Neuronal stem cell (in vitro differentiated cells): Measurements from ENCODE around the gene SCYL1.

Experiments used
- DNase-seq: peaks from one replicate; pipeline ENCODE4 v3.0.0-alpha.2; 2013; ENCODE audit warnings: low spot score
- H2AFZ ChIP-seq: one replicate; pipeline ENCODE4 v1.6.1; 2013; ENCODE audit warnings: mild to moderate bottlenecking, low read length, inconsistent platforms
- H2AK5ac ChIP-seq: 2 replicates; pipeline ENCODE4 v1.6.1; 2013; ENCODE audit warnings: low read depth, mild to moderate bottlenecking, inconsistent platforms, low read length, moderate library complexity, mixed read lengths
- H2BK120ac ChIP-seq: 2 replicates; pipeline ENCODE4 v1.6.1; 2013; ENCODE audit warnings: low read depth, mild to moderate bottlenecking, inconsistent platforms, low read length, moderate library complexity, mixed read lengths
- H2BK12ac ChIP-seq: one replicate; pipeline ENCODE4 v1.6.1; 2013; ENCODE audit warnings: low read length, inconsistent platforms
- H2BK15ac ChIP-seq: 2 replicates; pipeline ENCODE4 v1.6.1; 2013; ENCODE audit warnings: mild to moderate bottlenecking, low read length, inconsistent platforms, mixed read lengths
- H2BK5ac ChIP-seq: one replicate; pipeline ENCODE4 v1.6.1; 2013; ENCODE audit warnings: inconsistent platforms, mild to moderate bottlenecking, low read length, moderate library complexity
- H3K14ac ChIP-seq: one replicate; pipeline ENCODE4 v1.6.1; 2013; ENCODE audit warnings: low read length, inconsistent platforms
- H3K18ac ChIP-seq: 2 replicates; pipeline ENCODE4 v1.6.1; 2013; ENCODE audit warnings: low read length, inconsistent platforms
- H3K23ac ChIP-seq: 2 replicates; pipeline ENCODE4 v1.6.1; 2013; ENCODE audit warnings: low read depth, mild to moderate bottlenecking, mixed read lengths, low read length, inconsistent platforms; ENCODE audit not compliant: poor library complexity
- H3K27ac ChIP-seq: replicated peaks from 3 replicates; pipeline ENCODE4 v1.5.1; 2013; ENCODE audit warnings: low read length, inconsistent platforms
- H3K27me3 ChIP-seq, 3 experiments: 2 replicates each; pipeline ENCODE4 v1.6.1; 2013; ENCODE audit warnings: low read length in 3 of 3, mild to moderate bottlenecking in 2 of 3, inconsistent platforms in 1 of 3, low read depth in 1 of 3, mixed read lengths in 1 of 3, moderate library complexity in 1 of 3; ENCODE audit not compliant: control insufficient read depth in 3 of 3, insufficient read depth in 3 of 3
- H3K36me3 ChIP-seq, 2 donors: replicated peaks in 1 of 2; 2 replicates each; pipeline ENCODE4 v1.6.1; 2013; ENCODE audit warnings: low read length in 2 of 2; ENCODE audit not compliant: control insufficient read depth in 2 of 2, insufficient read depth in 2 of 2
- H3K4ac ChIP-seq: 2 replicates; pipeline ENCODE4 v1.6.1; 2013; ENCODE audit warnings: inconsistent platforms, mild to moderate bottlenecking, low read length, moderate library complexity
- H3K4me1 ChIP-seq, 2 donors: 1 replicate in 1 of 2; 2 replicates in 1 of 2; pipeline ENCODE4 v1.6.1; 2013; ENCODE audit warnings: low read length in 2 of 2, low read depth in 1 of 2; ENCODE audit not compliant: control insufficient read depth in 2 of 2, insufficient read depth in 1 of 2
- H3K4me2 ChIP-seq: one replicate; pipeline ENCODE4 v1.6.1; 2013; ENCODE audit warnings: mild to moderate bottlenecking, low read length, inconsistent platforms; ENCODE audit not compliant: insufficient read depth, poor library complexity, severe bottlenecking
- H3K4me3 ChIP-seq, 2 donors: 2 replicates each; pipeline ENCODE4 v1.5.1; 2013; ENCODE audit warnings: low read length in 2 of 2, mild to moderate bottlenecking in 2 of 2, inconsistent platforms in 1 of 2, moderate library complexity in 1 of 2
- H3K79me1 ChIP-seq: one replicate; pipeline ENCODE4 v1.6.1; 2013; ENCODE audit warnings: low read depth, mild to moderate bottlenecking, inconsistent platforms, low read length, moderate library complexity
- H3K9ac ChIP-seq: one replicate; pipeline ENCODE4 v1.6.1; 2013; ENCODE audit warnings: mild to moderate bottlenecking, low read depth, low read length, inconsistent platforms; ENCODE audit not compliant: poor library complexity
- H3K9me3 ChIP-seq, 2 donors: replicated peaks in 1 of 2; 2 replicates each; pipeline versions ENCODE3 to v1.6.1; 2013; ENCODE audit warnings: low read length in 2 of 2, mild to moderate bottlenecking in 2 of 2, inconsistent platforms in 1 of 2, low read depth in 1 of 2, mixed read lengths in 1 of 2, moderate library complexity in 1 of 2; ENCODE audit not compliant: control insufficient read depth in 2 of 2, insufficient read depth in 1 of 2
- H4K8ac ChIP-seq: one replicate; pipeline ENCODE4 v1.6.1; 2013; ENCODE audit warnings: low read depth, mild to moderate bottlenecking, inconsistent platforms, low read length, moderate library complexity
- H4K91ac ChIP-seq: one replicate; pipeline ENCODE4 v1.6.1; 2013; ENCODE audit warnings: low read length, low read depth, mild to moderate bottlenecking, inconsistent platforms; ENCODE audit not compliant: poor library complexity
- WGBS, 2 donors: extraction: QIAGEN DNeasy Blood & Tissue Kit; methylation state at CpG; one replicate each; pipeline ENCODE4 v1.1.7; 2013; ENCODE audit warnings: missing lambda C conversion rate in 2 of 2, mixed read lengths in 1 of 2; ENCODE audit not compliant: insufficient read length in 2 of 2, insufficient replicate concordance in 1 of 2; ENCODE audit errors: extremely low coverage in 2 of 2; 5-methylcytosine and 5-hydroxymethylcytosine counted together

Gene SCYL1

DNA sequence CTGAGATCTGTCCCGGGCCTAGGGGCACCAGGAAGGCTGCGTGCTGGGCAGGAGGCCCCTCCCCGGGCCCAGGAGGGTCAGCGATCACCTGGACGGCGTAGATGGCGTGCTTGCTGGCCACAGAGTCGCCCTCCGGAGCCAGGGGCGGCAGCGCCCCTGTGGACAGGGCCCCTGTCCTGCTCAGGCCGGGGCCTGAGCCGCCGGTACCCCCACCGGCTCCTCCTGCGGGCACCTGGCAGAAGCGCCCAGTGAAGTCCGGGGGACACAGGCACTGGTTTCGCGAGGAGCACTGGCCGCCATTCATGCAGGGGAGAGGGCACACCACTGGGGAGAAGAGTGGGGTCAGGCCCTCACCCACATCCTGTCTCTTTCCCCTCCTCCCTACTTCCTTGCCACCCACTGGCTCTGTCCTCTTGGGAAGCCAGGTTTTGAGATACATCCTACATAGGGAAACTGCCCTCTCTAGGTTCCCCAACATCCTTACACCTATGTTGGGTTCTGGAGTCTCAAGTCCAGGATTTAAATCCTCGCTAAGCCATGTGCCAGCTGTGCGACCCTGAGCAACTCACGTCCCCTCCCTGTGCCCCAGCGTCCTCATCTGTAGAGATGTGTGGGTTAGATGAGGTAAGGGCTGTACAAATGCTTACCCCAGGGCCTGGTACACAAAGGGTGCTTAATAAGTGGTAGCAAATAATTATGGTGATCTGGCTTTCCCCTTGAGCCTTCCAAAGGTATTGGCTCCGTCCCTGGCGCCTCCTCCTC, 29.4 kb downstream of the SCYL1 start:
- no peak overlapping the region for H4K8ac ChIP-seq
- no peak overlapping the region for H3K14ac ChIP-seq
- peak overlapping the region; percentile 64 for H4K91ac ChIP-seq
- no peak overlapping the region for H3K27ac ChIP-seq
- WGBS, 2 donors = no CpG with 5 or more reads among the region's 27 CpGs
- no peak overlapping the region for H3K4me3 ChIP-seq
- peak overlapping the region; percentile 72 for H3K9ac ChIP-seq
- H3K18ac ChIP-seq = peak overlapping the region; percentile 85
- peak overlapping the region; percentile 56 for H2BK5ac ChIP-seq
- H3K4me1 ChIP-seq = peaks cover 23% of the 10 kb centered on the region in 2 donors
- peak overlapping the region; percentile 93 for H2AK5ac ChIP-seq
- H3K27me3 ChIP-seq = peaks cover 0 to 14% (median 0%) of the 10 kb centered on the region in 3 experiments
- peak overlapping the region; percentile 65 for H2BK15ac ChIP-seq
- no peak overlapping the region for H2BK120ac ChIP-seq
- H3K4ac ChIP-seq = peak overlapping the region; percentile 76
- H2BK12ac ChIP-seq = peak overlapping the region; percentile 77
- no peak for DNase-seq
- no peaks in the 10 kb centered on the region for H3K79me1 ChIP-seq
- H3K4me2 ChIP-seq = peak overlapping the region; percentile 75
- no peak overlapping the region for H3K23ac ChIP-seq
- no peaks in the 10 kb centered on the region for H3K9me3 ChIP-seq
- H2AFZ ChIP-seq = no peak overlapping the region
- H3K36me3 ChIP-seq = peaks cover 0 to 7% of the 10 kb centered on the region in 2 donors

DNA sequence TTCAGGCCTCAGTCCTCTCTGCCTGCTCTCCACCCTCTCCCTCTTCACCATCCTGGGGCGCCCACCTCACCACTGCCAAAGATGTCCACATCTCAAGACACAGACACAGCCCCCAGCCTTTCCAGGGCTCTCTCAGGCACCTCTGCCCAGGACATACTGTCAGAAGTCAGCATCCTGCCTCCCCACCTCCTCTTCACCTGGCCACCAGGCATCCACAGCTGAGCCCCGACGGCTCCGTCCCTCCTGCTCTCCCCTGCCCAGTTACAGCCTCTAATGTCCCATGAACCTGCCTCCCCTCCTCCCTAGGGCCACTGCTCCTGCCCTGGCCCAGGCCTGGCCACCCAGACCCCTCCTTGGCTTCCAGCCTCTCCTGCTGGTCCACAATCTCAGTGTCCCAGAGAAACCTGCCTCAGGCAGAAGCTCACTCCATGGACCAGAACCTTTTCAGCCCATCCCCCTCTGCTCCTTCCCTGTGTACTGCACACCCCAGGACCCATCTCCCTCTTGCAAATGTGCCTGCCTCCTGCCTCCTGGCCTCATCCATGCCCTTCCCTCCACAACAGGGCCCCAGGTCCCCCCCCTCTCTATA, 30.1 kb downstream of the SCYL1 start:
- peak overlapping the region; percentile 50 for H3K18ac ChIP-seq
- peaks cover 25 to 28% of the 10 kb centered on the region in 2 donors for H3K4me1 ChIP-seq
- no CpG with 5 or more reads among the region's 4 CpGs for WGBS, 2 donors
- H3K27me3 ChIP-seq = peaks cover 0 to 13% (median 0%) of the 10 kb centered on the region in 3 experiments
- peak overlapping the region; percentile 42 for H3K14ac ChIP-seq
- H2AFZ ChIP-seq = no peak overlapping the region
- H3K9me3 ChIP-seq = no peaks in the 10 kb centered on the region
- H3K4me3 ChIP-seq = peak overlapping the region in 1 of 2 donors; percentile 12
- peak overlapping the region; percentile 30 for H2AK5ac ChIP-seq
- H2BK12ac ChIP-seq = peak overlapping the region; percentile 79
- H3K9ac ChIP-seq = no peak overlapping the region
- no peak overlapping the region for H3K27ac ChIP-seq
- peak overlapping the region; percentile 20 for H3K23ac ChIP-seq
- no peaks in the 10 kb centered on the region for H3K79me1 ChIP-seq
- H4K8ac ChIP-seq = no peak overlapping the region
- no peak overlapping the region for H4K91ac ChIP-seq
- no peak for DNase-seq
- peaks cover 0 to 3% of the 10 kb centered on the region in 2 donors for H3K36me3 ChIP-seq
- H3K4ac ChIP-seq = no peak overlapping the region
- no peak overlapping the region for H2BK5ac ChIP-seq
- no peak overlapping the region for H2BK120ac ChIP-seq
- no peak overlapping the region for H3K4me2 ChIP-seq
- peak overlapping the region; percentile 65 for H2BK15ac ChIP-seq

DNA sequence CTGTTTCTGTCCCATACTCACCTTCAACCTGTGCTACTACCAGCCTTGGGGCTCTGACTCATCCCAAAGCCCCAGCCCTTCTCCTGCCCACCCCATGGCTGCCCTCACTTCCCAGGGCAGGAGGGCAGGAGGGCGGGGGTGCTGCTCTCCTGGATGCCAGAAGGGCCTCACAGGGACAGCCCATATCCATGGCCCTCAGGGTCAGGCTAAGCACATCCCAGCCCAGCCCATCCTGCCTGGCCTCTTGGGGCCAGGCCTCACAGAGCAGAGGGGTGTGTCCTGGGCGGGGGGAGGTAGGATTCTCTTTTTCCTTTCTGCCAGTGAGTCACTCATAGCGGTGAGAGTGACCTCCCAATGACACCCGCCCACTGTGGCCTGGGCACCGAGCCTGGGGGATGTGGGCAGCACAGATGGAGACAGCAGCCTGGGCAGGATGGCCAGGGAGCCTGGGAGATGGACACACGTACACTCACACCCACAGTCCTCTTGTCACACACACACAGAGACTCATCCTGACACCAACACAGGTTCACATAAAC, 30.9 kb downstream of the SCYL1 start:
- Histone ChIP-seq H2BK15ac (peak overlapping the region; percentile 65), H3K9ac (no peak overlapping the region), H3K36me3 (peaks cover 0 to 3% of the 10 kb centered on the region in 2 donors), H3K4ac (no peak overlapping the region), H3K14ac (no peak overlapping the region), H3K4me1 (peaks cover 32 to 35% of the 10 kb centered on the region in 2 donors), H2BK12ac (no peak overlapping the region), H2AFZ (no peak overlapping the region), H2BK5ac (peak overlapping the region; percentile 83), H3K9me3 (no peaks in the 10 kb centered on the region), H3K79me1 (no peaks in the 10 kb centered on the region), H3K23ac (peak overlapping the region; percentile 59), H4K8ac (no peak overlapping the region), H3K4me3 (no peak overlapping the region), H3K27me3 (peaks cover 0 to 13% (median 0%) of the 10 kb centered on the region in 3 experiments), H3K27ac (no peak overlapping the region), H2BK120ac (no peak overlapping the region), H2AK5ac (peak overlapping the region; percentile 85), H3K18ac (peak overlapping the region; percentile 5), H4K91ac (no peak overlapping the region), H3K4me2 (no peak overlapping the region)
- DNase-seq = no peak
- WGBS, 2 donors = no CpG with 5 or more reads among the region's 6 CpGs
